Parathyroid adenoma (tissue), 2 donors: ENCODE data around the gene CLSTN2.

Experiments
- H2AFZ ChIP-seq: fragments of 300-600 bp; sonication (generic); one replicate; pipeline ENCODE4 v1.7.0; 2017; ENCODE audit warnings: antibody characterized with exemption, mild to moderate bottlenecking
- H3K27ac ChIP-seq: fragments of 300-600 bp; sonication (generic); one replicate; pipeline ENCODE4 v1.7.0; 2017
- H3K27me3 ChIP-seq: fragments of 300-600 bp; sonication (generic); one replicate; pipeline ENCODE4 v1.7.0; 2017; ENCODE audit warnings: low read length; ENCODE audit not compliant: control insufficient read depth, insufficient read depth
- H3K36me3 ChIP-seq: fragments of 300-600 bp; sonication (generic); one replicate; pipeline ENCODE4 v1.7.0; 2017; ENCODE audit warnings: low read length; ENCODE audit not compliant: control insufficient read depth, insufficient read depth
- H3K4me1 ChIP-seq: fragments of 300-600 bp; sonication (generic); one replicate; pipeline ENCODE4 v1.7.0; 2017; ENCODE audit warnings: control low read depth
- H3K4me2 ChIP-seq: fragments of 300-600 bp; sonication (generic); one replicate; pipeline ENCODE4 v1.7.0; 2017; ENCODE audit warnings: low read length
- H3K4me3 ChIP-seq: fragments of 300-600 bp; sonication (generic); one replicate; pipeline ENCODE4 v1.7.0; 2017; ENCODE audit warnings: low read depth, low read length
- H3K79me2 ChIP-seq: fragments of 300-600 bp; sonication (generic); one replicate; pipeline ENCODE4 v1.7.0; 2017; ENCODE audit warnings: control low read depth
- H3K9ac ChIP-seq: fragments of 300-600 bp; sonication (generic); one replicate; pipeline ENCODE4 v1.7.0; 2017; ENCODE audit warnings: mild to moderate bottlenecking
- H3K9me3 ChIP-seq: fragments of 300-600 bp; sonication (generic); one replicate; pipeline ENCODE4 v1.7.0; 2017; ENCODE audit warnings: low read length; ENCODE audit not compliant: control insufficient read depth
- CTCF ChIP-seq: fragments of 300-600 bp; sonication (generic); IDR thresholded peaks from one replicate; pipeline ENCODE4 v1.7.0; 2017; ENCODE audit warnings: antibody characterized with exemption, mild to moderate bottlenecking
- donor health status: primary hyperparathyroidism.

The CLSTN2 gene

GRCh38 chr3:140443073-140443472 is 508.1 kb downstream of the CLSTN2 start:
- H3K27ac ChIP-seq, result no peak overlapping the region
- H3K36me3 ChIP-seq, result no peaks in the 10 kb centered on the region
- no peaks in the 10 kb centered on the region for H3K27me3 ChIP-seq
- no peak overlapping the region for H3K4me3 ChIP-seq
- TF ChIP-seq CTCF, result no peak
- H3K4me2 ChIP-seq, result no peak overlapping the region
- H3K9me3 ChIP-seq, result no peaks in the 10 kb centered on the region
- H2AFZ ChIP-seq, result no peak overlapping the region
- no peaks in the 10 kb centered on the region for H3K4me1 ChIP-seq
- H3K79me2 ChIP-seq, result no peaks in the 10 kb centered on the region
- H3K9ac ChIP-seq, result no peak overlapping the region

DNA sequence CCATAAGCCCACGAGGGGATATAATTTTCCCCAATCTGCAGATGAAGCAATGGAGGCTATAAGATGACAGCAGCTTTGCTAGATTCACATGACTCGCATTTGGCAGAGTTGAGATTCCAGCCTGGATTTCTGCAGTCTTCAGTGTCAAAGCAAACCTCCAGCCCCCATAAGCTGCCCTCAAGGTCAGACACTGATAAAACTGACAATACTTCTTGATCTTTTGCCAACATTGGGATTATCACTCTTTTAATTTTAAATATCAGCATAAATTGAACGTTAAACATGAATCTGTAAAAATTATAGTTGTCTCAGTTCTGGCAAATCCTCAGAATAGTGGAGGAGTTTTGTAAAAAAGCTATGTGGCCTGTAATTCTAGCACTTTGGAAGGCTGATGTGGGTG is 508.8 kb downstream of the CLSTN2 start:
- no peaks in the 10 kb centered on the region for H3K4me1 ChIP-seq
- H3K4me3 ChIP-seq, result no peak overlapping the region

GRCh38 chr3:140446734-140447133 is 511.7 kb downstream of the CLSTN2 start:
- no peak overlapping the region for H2AFZ ChIP-seq
- no peaks in the 10 kb centered on the region for H3K4me1 ChIP-seq
- no peak overlapping the region for H3K4me2 ChIP-seq
- H3K79me2 ChIP-seq, result no peaks in the 10 kb centered on the region
- no peak overlapping the region for H3K9ac ChIP-seq
- TF ChIP-seq CTCF, result no peak
- no peaks in the 10 kb centered on the region for H3K36me3 ChIP-seq
- no peak overlapping the region for H3K27ac ChIP-seq
- H3K4me3 ChIP-seq, result no peak overlapping the region
- H3K9me3 ChIP-seq, result no peaks in the 10 kb centered on the region
- no peaks in the 10 kb centered on the region for H3K27me3 ChIP-seq

More for the DNA sequence above, 508.8 kb downstream of the CLSTN2 start:
- H3K9me3 ChIP-seq, result no peaks in the 10 kb centered on the region
- no peak overlapping the region for H2AFZ ChIP-seq
- no peaks in the 10 kb centered on the region for H3K27me3 ChIP-seq
- no peaks in the 10 kb centered on the region for H3K79me2 ChIP-seq
- no peak overlapping the region for H3K27ac ChIP-seq
- no peaks in the 10 kb centered on the region for H3K36me3 ChIP-seq
- TF ChIP-seq CTCF, result no peak
- no peak overlapping the region for H3K4me2 ChIP-seq
- no peak overlapping the region for H3K9ac ChIP-seq

DNA sequence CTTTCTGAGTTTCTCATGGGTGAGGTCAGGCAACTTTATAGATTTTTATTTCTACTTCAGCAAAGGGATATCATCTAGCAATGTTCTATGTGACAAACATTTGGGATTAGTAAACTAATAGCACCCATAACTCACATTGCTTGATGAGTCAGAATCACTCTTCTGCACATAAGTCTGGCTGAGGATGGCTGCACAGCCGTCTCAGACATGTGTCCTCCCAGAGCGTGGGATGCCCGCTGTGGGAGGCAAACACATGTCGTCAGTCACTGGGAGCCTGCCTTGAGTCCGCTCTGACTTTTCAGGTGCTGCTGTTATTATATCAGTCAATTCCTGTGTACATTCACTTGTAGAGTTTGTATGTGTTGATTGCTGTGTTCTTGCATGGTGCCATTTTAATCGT is 512.2 kb downstream of the CLSTN2 start:
- Histone ChIP-seq H2AFZ (no peak overlapping the region), H3K4me1 (no peaks in the 10 kb centered on the region), H3K79me2 (no peaks in the 10 kb centered on the region), H3K27me3 (no peaks in the 10 kb centered on the region), H3K4me3 (no peak overlapping the region), H3K27ac (no peak overlapping the region), H3K36me3 (no peaks in the 10 kb centered on the region), H3K9ac (no peak overlapping the region), H3K4me2 (no peak overlapping the region), H3K9me3 (no peaks in the 10 kb centered on the region)
- TF ChIP-seq CTCF, result no peak

- TF ChIP-seq CTCF, result no peak
Measured at GRCh38 chr3:140448001-140448400, 513.0 kb downstream of the CLSTN2 start.

More at GRCh38 chr3:140448001-140448400, 513.0 kb downstream of the CLSTN2 start:
- Histone ChIP-seq H3K9ac (no peak overlapping the region), H3K9me3 (no peaks in the 10 kb centered on the region), H3K27me3 (no peaks in the 10 kb centered on the region), H3K27ac (no peak overlapping the region), H3K4me2 (no peak overlapping the region), H3K4me3 (no peak overlapping the region), H3K4me1 (no peaks in the 10 kb centered on the region), H2AFZ (no peak overlapping the region), H3K36me3 (no peaks in the 10 kb centered on the region), H3K79me2 (no peaks in the 10 kb centered on the region)
